GM18517 (cell line): ENCODE data around the gene KRTAP6-1.

Source experiments
- ATAC-seq: cut with Tn5 transposase; IDR thresholded peaks from one replicate; pipeline ENCODE4 v1.9.1; 2021; ENCODE audit warnings: mild to moderate bottlenecking, moderate library complexity; ENCODE audit not compliant: unreplicated experiment

Gene KRTAP6-1, protein sequence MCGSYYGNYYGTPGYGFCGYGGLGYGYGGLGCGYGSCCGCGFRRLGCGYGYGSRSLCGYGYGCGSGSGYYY

DNA sequence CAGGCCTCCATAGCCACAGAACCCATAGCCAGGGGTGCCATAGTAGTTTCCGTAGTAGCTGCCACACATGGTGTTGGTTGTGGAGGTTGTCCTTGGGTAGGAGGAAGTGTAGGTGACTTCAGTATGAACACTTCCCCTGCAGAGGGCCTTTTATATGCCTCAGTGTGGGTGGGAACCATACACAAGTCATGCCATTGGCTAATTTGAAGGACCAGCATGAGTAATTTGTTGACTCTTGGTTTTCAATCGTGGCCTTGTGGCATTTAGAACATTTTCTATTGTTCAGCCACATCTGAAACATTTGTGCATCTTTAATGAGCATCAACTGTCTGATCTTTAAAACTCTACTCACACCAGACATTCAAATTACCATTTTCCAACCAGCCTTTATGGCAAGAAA, at the start of gene KRTAP6-1:
KRTAP6-1 (minus strand) TSS at position 95 of the 400 bp plus-strand sequence; CDS start at position 69, 26 bp downstream.
- ATAC-seq, result no peak

DNA sequence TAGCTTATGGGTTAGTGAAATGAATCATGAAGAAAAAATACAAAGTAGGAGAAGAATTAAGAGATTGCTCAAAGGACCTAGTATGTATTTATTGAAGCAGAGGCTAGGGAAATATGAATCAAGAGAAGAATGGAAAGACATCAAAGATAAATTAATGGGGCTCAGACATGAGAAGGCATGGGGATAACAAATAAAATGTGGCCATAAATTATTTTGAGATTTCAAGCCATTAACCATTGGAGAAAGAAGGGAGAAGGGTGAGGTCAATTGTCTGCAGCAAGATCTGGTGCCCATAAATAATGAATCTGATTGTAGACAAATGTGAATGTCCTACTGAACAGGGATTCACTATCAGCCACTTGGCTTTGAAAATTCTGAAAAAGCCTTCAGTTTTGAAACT, 39.2 kb upstream of the KRTAP6-1 start:
- ATAC-seq, result no peak

DNA sequence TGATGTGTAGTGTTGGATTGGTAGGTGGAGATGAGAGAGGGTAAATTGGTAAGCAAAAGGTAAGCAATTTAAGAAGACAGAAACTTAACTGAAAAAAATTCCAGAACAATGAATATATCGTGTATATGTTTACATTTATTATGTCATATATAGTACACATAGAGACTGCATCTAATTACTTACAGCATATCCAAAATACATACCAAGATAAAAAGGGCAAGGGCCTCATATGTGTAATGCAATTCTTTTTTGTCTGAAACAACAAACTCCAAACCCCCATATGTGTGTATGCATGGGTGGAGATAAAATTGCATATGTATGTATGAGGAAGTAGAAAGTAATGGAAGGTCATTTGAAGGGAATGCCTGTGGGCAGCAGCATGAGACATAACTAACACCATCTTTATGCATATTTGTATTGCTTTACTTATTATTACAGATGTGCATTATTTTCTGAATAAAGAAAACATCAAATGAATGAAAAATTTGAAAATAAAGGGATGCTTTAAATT, 33.2 kb upstream of the KRTAP6-1 start:
- ATAC-seq, result no peak

- ATAC-seq, result no peak
These were observed 28.8 kb upstream of the KRTAP6-1 start, which contains the start of gene KRTAP20-3 for GRCh38 chr21:30642564-30642963. Gene KRTAP20-3 (plus strand): TSS chr21:30642864.

- ATAC-seq, result no peak
These were observed 25.0 kb upstream of the KRTAP6-1 start for GRCh38 chr21:30638686-30639085.

GRCh38 chr21:30634906-30635305, 21.2 kb upstream of the KRTAP6-1 start, which contains the start of gene KRTAP20-2:
Gene KRTAP20-2 (plus strand): TSS chr21:30635206. CDS start chr21:30635264, 58 bp downstream.
- no peak for ATAC-seq

DNA sequence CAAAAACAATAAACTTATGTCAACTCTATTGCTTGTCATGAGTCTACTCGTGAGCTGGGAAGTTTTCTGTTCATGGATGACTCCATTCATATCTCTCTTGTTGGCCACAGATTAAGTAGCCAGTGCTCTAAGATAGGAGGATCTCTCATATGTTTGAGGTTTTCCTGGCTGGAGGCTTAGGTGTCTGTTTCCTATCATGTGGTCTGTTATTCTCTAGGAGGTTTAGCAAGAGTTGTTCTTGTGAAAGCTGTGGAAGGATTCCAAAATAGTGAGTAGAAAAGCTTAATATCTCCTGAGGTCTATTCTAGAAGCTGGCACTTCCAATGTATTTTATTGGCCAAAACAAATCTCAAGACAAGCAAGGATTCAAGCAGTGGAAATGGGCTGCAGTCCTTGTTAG, 15.5 kb upstream of the KRTAP6-1 start:
- ATAC-seq, result no peak

DNA sequence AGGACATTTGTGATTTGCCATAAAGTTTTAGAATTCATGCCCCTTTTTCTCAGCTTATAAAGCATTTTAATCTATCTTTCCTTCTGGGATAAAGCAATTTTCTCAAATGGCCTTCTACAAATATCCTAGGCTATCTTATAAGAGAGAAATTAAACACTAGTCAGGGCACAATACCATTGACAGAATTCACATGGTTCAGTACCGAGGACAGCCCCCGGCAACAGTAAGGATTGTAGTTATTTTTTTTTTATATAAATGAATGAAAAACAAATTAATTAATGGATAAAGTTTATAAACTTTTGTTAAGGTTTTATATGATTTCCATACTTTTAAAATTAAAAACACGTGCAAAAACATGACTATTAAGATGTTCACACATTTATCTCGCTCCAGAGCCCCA, 14.4 kb upstream of the KRTAP6-1 start:
- ATAC-seq, result no peak

DNA sequence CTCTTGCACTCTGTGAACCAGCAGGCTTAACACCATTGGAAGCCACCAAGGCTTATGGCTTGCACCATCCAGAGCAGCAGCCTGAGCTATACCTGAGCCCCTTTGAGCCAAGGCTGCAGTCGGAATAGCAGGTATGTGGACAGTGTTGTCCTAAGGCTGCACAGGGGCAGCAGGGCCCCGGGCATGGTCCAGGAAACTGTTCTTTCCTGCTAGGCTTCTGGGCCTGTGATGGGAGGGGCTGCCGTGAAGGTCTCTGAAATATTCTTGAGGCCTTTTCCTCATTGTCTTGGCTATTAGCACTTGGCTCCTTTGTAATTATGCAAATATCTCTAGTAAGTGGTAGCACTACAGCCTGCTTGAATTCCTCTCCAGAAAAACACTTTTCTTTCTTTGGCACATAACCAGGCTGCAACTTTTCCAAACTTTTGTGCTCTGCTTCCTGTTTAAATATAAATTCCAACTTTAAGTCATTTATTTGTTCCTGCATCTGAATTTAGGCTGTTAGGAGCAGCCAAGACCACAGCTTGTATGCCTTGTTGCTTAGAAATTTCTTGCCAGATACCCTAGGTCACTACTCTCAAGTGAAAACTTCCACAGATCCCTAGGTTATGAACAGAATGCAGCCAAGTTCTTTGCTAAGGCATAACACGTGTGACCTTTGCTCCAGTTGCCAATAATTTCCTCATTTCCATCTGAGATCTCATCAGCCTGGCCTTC, 11.9 kb upstream of the KRTAP6-1 start:
- ATAC-seq, result no peak

- ATAC-seq, result no peak
These were observed 9.6 kb upstream of the KRTAP6-1 start for GRCh38 chr21:30623362-30623761.

DNA sequence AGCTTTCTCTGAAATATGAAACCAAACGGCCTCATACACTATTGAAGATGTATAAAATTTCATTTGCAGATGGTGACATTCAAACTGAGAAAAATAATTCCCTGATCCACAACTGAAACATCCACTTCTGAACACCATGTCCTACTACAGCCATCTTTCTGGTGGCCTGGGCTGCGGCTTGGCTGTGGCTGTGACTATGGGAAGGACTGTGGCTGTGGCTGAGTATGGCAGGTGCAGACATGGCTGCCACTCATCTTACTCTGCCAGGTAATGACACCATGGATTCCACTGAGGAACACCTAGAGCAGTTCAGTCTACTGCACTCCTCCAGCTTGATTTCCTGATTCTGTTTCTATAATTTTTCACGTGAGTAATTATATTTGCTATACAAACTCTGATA, 6.8 kb upstream of the KRTAP6-1 start, which contains the start of gene KRTAP20-4:
KRTAP20-4 (plus strand) TSS at position 106 of the 400 bp plus-strand sequence.
- ATAC-seq, result no peak

DNA sequence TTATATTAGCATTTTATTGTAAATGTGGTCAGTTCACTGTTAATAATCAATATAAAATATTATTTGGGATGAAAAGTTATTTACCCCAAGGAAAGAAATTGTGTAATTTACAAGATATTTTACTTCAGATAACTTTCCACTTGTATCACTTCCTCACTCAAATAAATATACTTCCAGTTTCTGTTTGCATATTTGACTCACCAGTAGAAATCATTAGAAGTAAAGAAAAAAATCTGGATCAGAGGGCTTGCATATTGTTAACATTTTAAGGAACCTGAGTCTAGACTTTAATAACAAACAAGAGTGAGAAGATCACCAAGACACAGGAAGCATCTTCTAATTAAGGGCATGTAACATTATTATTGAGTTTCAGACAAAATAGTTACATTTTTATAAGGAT, 6.3 kb upstream of the KRTAP6-1 start:
- no peak for ATAC-seq

GRCh38 chr21:30616125-30616524, 2.4 kb upstream of the KRTAP6-1 start, which contains the start of gene KRTAP20-1:
Gene KRTAP20-1 (plus strand): TSS chr21:30616425. CDS start chr21:30616455, 30 bp downstream.
- no peak for ATAC-seq

- no peak for ATAC-seq
These were observed 1.5 kb upstream of the KRTAP6-1 start for GRCh38 chr21:30615199-30615598.

- ATAC-seq, result no peak
These were observed 1.6 kb downstream of the KRTAP6-1 start for GRCh38 chr21:30612132-30612531.

DNA sequence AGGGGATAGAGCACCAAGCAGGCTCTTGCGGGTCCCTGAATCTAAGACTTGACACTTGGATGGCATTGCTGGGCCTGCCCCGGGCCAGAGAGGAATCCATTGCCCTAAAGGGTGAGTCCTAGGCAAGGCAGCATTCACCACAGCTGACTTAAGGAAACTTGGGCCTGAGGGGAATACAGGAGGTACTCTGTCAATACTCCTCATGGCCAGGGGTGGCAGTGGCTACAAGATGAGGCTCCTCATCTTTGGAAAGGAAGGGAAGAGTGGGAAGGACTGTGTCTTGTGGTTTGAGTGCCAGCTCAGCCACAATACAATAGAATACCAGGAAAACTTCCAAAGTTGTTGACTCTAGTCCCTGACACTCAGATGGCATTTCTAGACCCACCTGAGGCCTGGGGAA, 7.8 kb downstream of the KRTAP6-1 start:
- ATAC-seq, result no peak

GRCh38 chr21:30600787-30601186, 12.9 kb downstream of the KRTAP6-1 start, which contains the start of gene KRTAP22-1:
Gene KRTAP22-1 (plus strand): TSS chr21:30601087.
- ATAC-seq, result no peak

DNA sequence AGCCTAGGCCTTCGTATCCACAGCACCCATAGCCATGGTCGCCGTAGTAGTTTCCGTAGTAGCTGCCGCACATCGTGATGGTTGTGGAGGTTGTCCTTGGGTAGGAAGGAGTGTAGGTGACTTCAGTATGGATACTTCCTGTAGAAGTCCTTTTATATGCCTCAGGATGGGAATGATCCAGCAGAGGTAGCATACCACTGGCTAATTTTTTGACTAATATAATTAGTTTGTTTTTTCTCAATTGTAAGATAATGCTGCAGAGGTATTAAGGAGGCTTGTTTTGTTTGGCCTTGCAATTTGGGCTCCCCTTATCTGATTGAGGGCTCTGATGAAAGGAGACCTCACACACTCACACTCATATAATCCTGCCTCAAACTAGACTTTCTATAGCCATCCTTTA, 14.9 kb downstream of the KRTAP6-1 start, which contains the start of gene KRTAP6-2:
KRTAP6-2 (minus strand) TSS at position 101 of the 400 bp plus-strand sequence; CDS start at position 73, 28 bp downstream.
- ATAC-seq, result no peak

DNA sequence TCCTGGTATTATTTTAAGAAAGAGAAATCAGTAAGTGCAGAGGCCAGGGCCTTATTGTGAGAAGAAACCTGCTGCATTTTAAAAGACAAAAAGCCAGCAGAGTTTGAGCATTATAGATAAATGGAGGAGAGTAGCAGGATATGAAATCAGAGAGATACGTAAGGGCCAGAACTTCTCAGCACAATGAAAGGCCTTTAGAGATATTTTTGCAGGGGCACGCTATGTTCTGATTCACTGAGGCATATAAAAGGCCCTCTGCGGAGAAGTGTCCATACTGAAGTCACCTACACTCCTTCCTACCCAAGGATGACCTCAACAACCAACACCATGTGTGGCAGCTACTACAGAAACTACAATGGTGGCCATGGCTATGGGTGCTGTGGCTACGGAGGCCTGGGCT, 21.6 kb downstream of the KRTAP6-1 start, which contains the start of gene KRTAP6-3:
KRTAP6-3 (plus strand) TSS at position 301 of the 400 bp plus-strand sequence; CDS start at position 307, 6 bp downstream.
- ATAC-seq, result no peak

DNA sequence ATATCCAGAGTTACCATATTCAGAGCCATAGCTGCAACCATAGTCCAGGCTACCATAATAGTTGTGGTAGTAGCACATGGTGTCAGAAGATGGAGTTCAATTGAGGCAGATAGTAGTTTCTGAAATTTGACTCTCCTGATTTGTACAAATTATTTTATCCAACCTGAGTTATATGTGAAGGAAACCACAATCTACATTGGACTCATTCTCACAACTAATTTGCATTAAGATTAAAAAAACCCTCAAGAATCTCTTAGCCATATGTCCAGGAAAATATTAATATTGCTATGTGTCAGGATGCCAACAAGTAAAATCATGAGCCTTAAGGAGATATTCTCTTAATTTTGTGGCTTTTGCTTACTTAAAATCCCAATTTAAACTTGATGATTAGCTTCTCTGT, 23.4 kb downstream of the KRTAP6-1 start, which contains the start of gene KRTAP22-2:
KRTAP22-2 (minus strand) TSS at position 101 of the 400 bp plus-strand sequence.
- no peak for ATAC-seq

GRCh38 chr21:30582870-30583269, 30.9 kb downstream of the KRTAP6-1 start:
- no peak for ATAC-seq

DNA sequence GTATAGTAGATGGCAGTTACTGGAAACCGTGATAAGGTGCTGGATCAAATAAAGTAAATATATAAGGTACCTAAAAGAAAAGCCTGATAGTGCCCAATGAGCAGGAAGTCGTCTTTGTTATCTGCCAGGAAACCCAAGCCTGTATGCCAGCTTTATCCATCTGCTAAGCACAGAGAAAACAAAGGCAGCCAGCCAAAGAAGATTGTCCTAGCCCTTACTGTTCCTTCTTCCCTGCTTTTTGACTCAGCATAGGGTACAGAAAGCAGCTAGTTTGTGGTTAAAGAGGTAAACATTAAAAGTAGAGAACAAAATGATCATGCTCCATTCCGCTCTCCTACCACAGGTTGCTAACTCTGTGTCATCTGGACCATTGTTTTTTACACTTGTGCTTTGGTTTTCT, 33.6 kb downstream of the KRTAP6-1 start:
- no peak for ATAC-seq
